KMS-11 (cell line): ENCODE measurements around the gene CLHC1.

Source experiments
- H2AFZ ChIP-seq: fragments of 200-600 bp; sonication (generic); 2 replicates; pipeline ENCODE4 v1.6.1; 2016; ENCODE audit warnings: antibody characterized with exemption, mixed run types, low read depth
- H3K27ac ChIP-seq: fragments of 200-600 bp; sonication (generic); 2 replicates; pipeline ENCODE4 v1.6.1; 2016; ENCODE audit warnings: mild to moderate bottlenecking, mixed run types
- H3K27me3 ChIP-seq: fragments of 200-600 bp; sonication (generic); 2 replicates; pipeline ENCODE4 v1.6.1; 2017; ENCODE audit warnings: mild to moderate bottlenecking, low read depth, mixed run types, moderate library complexity; ENCODE audit not compliant: insufficient read depth
- H3K36me3 ChIP-seq: fragments of 200-600 bp; sonication (generic); 2 replicates; pipeline ENCODE4 v1.6.1; 2017; ENCODE audit warnings: mild to moderate bottlenecking, mixed run types; ENCODE audit not compliant: insufficient read depth
- H3K4me1 ChIP-seq: fragments of 200-600 bp; sonication (generic); 2 replicates; pipeline ENCODE4 v1.6.1; 2016; ENCODE audit warnings: mild to moderate bottlenecking, low read depth, mixed run types; ENCODE audit not compliant: poor library complexity, severe bottlenecking
- H3K4me2 ChIP-seq: fragments of 200-600 bp; sonication (generic); 2 replicates; pipeline ENCODE4 v1.7.0; 2016; ENCODE audit warnings: mild to moderate bottlenecking, mixed run types
- H3K4me3 ChIP-seq: fragments of 200-600 bp; sonication (generic); IDR thresholded peaks from 2 replicates; pipeline ENCODE4 v1.6.1; 2017; ENCODE audit warnings: low read depth, low read length, mixed read lengths; ENCODE audit not compliant: insufficient read depth
- H3K79me2 ChIP-seq: fragments of 200-600 bp; sonication (generic); 2 replicates; pipeline ENCODE4 v1.6.1; 2016; ENCODE audit warnings: low read depth, mixed run types; ENCODE audit not compliant: insufficient read depth
- H3K9ac ChIP-seq: fragments of 200-600 bp; sonication (generic); 2 replicates; pipeline ENCODE4 v1.6.1; 2016; ENCODE audit warnings: mild to moderate bottlenecking, mixed run types
- H4K20me1 ChIP-seq: fragments of 200-600 bp; sonication (generic); 2 replicates; pipeline ENCODE4 v1.6.1; 2016; ENCODE audit warnings: mild to moderate bottlenecking, mixed run types; ENCODE audit not compliant: insufficient read depth
- TF ChIP-seq, protein P1 (sequence below): fragments of 200-600 bp; sonication (generic); conservative IDR thresholded peaks from 2 replicates; pipeline ENCODE4 v1.6.1; 2017; ENCODE audit warnings: low read depth, mild to moderate bottlenecking, antibody characterized with exemption, low read length, moderate library complexity, mixed read lengths

The CLHC1 gene

GRCh38 chr2:55169359-55169758 lies 62.7 kb downstream of the CLHC1 start:
- H3K27me3 ChIP-seq = no peaks in the 10 kb centered on the region
- H3K4me2 ChIP-seq = no peak overlapping the region
- no peak overlapping the region for H3K4me3 ChIP-seq
- H3K79me2 ChIP-seq = no peaks in the 10 kb centered on the region
- H2AFZ ChIP-seq = no peak overlapping the region
- TF ChIP-seq, protein P1, sequence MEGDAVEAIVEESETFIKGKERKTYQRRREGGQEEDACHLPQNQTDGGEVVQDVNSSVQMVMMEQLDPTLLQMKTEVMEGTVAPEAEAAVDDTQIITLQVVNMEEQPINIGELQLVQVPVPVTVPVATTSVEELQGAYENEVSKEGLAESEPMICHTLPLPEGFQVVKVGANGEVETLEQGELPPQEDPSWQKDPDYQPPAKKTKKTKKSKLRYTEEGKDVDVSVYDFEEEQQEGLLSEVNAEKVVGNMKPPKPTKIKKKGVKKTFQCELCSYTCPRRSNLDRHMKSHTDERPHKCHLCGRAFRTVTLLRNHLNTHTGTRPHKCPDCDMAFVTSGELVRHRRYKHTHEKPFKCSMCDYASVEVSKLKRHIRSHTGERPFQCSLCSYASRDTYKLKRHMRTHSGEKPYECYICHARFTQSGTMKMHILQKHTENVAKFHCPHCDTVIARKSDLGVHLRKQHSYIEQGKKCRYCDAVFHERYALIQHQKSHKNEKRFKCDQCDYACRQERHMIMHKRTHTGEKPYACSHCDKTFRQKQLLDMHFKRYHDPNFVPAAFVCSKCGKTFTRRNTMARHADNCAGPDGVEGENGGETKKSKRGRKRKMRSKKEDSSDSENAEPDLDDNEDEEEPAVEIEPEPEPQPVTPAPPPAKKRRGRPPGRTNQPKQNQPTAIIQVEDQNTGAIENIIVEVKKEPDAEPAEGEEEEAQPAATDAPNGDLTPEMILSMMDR = no peak
- H3K27ac ChIP-seq = no peak overlapping the region
- no peaks in the 10 kb centered on the region for H3K36me3 ChIP-seq
- H3K4me1 ChIP-seq = peaks cover 27% of the 10 kb centered on the region
- no peak overlapping the region for H3K9ac ChIP-seq
- H4K20me1 ChIP-seq = no peaks in the 10 kb centered on the region

GRCh38 chr2:55168221-55169154 lies 63.6 kb downstream of the CLHC1 start:
- no peak overlapping the region for H3K4me3 ChIP-seq
- H3K9ac ChIP-seq = no peak overlapping the region
- no peak overlapping the region for H3K27ac ChIP-seq
- H2AFZ ChIP-seq = no peak overlapping the region
- peaks cover 27% of the 10 kb centered on the region for H3K4me1 ChIP-seq
- H3K27me3 ChIP-seq = no peaks in the 10 kb centered on the region
- H4K20me1 ChIP-seq = no peaks in the 10 kb centered on the region
- no peaks in the 10 kb centered on the region for H3K36me3 ChIP-seq
- H3K79me2 ChIP-seq = no peaks in the 10 kb centered on the region
- no peak overlapping the region for H3K4me2 ChIP-seq
- TF ChIP-seq, protein P1 = peak; percentile 83

- Histone ChIP-seq H3K4me3 (no peak overlapping the region), H3K4me1 (peaks cover 27% of the 10 kb centered on the region), H4K20me1 (no peaks in the 10 kb centered on the region), H3K9ac (no peak overlapping the region), H3K4me2 (no peak overlapping the region), H3K79me2 (no peaks in the 10 kb centered on the region), H3K36me3 (no peaks in the 10 kb centered on the region), H3K27ac (no peak overlapping the region), H3K27me3 (no peaks in the 10 kb centered on the region), H2AFZ (no peak overlapping the region)
- TF ChIP-seq, protein P1 = no peak
These were observed 66.5 kb downstream of the CLHC1 start for GRCh38 chr2:55165626-55166025.

DNA sequence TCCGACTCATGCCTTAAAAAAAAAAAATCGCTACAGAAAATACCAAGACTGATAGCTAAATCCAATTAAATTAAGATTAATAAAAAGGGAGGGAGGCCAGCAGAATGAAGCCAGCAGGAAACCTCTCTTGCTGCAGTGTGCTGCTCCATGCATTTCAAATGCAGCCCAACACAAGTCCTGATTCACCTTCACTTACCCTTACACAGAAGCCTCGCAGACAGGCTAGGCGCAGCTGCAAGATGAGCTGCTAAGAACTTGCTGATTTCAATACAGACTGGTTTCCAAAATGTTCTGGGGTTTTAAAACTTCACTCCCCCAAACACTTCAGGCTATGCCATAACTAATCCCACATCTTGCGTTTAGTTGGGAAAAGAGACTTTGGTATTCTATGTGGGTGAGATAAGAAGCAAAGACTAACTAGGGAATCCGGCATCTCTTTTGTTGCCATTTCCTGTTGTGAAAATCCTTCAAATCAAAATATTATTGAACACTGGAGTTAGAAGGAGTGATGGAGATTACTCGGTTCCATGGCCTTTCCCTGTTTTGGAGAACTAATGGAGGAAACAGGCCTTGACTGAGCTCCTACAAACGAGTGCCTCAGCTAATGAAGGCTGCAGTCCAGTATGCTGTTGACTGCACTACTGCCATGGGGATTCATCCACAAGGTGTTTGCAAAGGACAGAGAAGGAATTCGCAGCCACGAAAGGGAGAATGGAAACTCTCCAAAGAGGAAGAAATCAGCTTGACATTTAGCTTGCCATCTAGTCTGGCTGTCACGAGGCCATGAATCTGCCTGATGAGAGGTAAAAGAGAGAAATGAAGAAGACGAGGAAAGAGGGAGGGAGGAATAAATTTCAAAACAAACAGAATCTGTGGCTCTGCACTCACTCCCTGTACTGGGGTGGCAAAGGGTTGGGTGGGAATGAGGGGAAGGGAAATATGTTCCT lies 67.3 kb downstream of the CLHC1 start:
- Histone ChIP-seq H3K79me2 (no peaks in the 10 kb centered on the region), H2AFZ (no peak overlapping the region), H3K9ac (no peak overlapping the region), H3K27me3 (no peaks in the 10 kb centered on the region), H3K4me1 (peaks cover 27% of the 10 kb centered on the region), H4K20me1 (no peaks in the 10 kb centered on the region), H3K36me3 (no peaks in the 10 kb centered on the region), H3K4me2 (no peak overlapping the region), H3K4me3 (no peak overlapping the region), H3K27ac (no peak overlapping the region)
- TF ChIP-seq, protein P1 = no peak
